GM19372 (cell line): ENCODE results near the gene WNT2B.

Experiments
- ATAC-seq: cut with Tn5 transposase; IDR thresholded peaks from one replicate; pipeline ENCODE4 v1.9.1; 2021; ENCODE audit warnings: mild to moderate bottlenecking, low read depth, moderate library complexity; ENCODE audit not compliant: unreplicated experiment

WNT2B gene

GRCh38 chr1:112522621-112523020, 13.9 kb downstream of the WNT2B start:
- ATAC-seq = no peak

GRCh38 chr1:112524251-112524650, 15.5 kb downstream of the WNT2B start:
- no peak for ATAC-seq

GRCh38 chr1:112524986-112525385, 16.2 kb downstream of the WNT2B start:
- no peak for ATAC-seq

- no peak for ATAC-seq
Observed at GRCh38 chr1:112527266-112528010, 18.7 kb downstream of the WNT2B start.

- no peak for ATAC-seq
Observed at GRCh38 chr1:112528076-112528475, 19.3 kb downstream of the WNT2B start.

- ATAC-seq = no peak
Observed at GRCh38 chr1:112529301-112529700, 20.5 kb downstream of the WNT2B start.

- no peak for ATAC-seq
Observed at GRCh38 chr1:112530832-112531231, 22.1 kb downstream of the WNT2B start.

- no peak for ATAC-seq
Observed at GRCh38 chr1:112532064-112532463, 23.3 kb downstream of the WNT2B start.

GRCh38 chr1:112533029-112533428, 24.3 kb downstream of the WNT2B start:
- no peak for ATAC-seq

GRCh38 chr1:112536561-112536960, 27.8 kb downstream of the WNT2B start:
- no peak for ATAC-seq

- no peak for ATAC-seq
Observed at GRCh38 chr1:112537456-112537855, 28.7 kb downstream of the WNT2B start.

GRCh38 chr1:112538883-112539282, 30.1 kb downstream of the WNT2B start:
- no peak for ATAC-seq

- ATAC-seq = no peak
Observed at GRCh38 chr1:112540226-112540794, 31.5 kb downstream of the WNT2B start.

GRCh38 chr1:112541299-112541698, 32.5 kb downstream of the WNT2B start:
- ATAC-seq = no peak

- ATAC-seq = no peak
Observed at GRCh38 chr1:112542206-112542973, 33.6 kb downstream of the WNT2B start.

- ATAC-seq = no peak
Observed at GRCh38 chr1:112544011-112544688, 35.4 kb downstream of the WNT2B start.

- no peak for ATAC-seq
Observed at GRCh38 chr1:112544751-112545150, 36.0 kb downstream of the WNT2B start.

GRCh38 chr1:112546076-112546475, 37.3 kb downstream of the WNT2B start:
- no peak for ATAC-seq

GRCh38 chr1:112548547-112548946, 39.8 kb downstream of the WNT2B start:
- ATAC-seq = no peak

GRCh38 chr1:112549590-112549989, 40.8 kb downstream of the WNT2B start:
- ATAC-seq = no peak

- ATAC-seq = no peak
Observed at GRCh38 chr1:112554411-112554810, 45.6 kb downstream of the WNT2B start.
